Left colon (tissue), 2 donors: Measurements from ENCODE around the gene OXSR1. TPM values are rescaled to one million over a fixed set of nuclear protein-coding genes. Genes with fewer than 3 reads are reported as not detected.

Source experiments
- ATAC-seq: fragments of 200-7000 bp; cut with Tn5 transposase; one replicate; pipeline ENCODE4 v1.9.1; 2020; ENCODE audit warnings: mild to moderate bottlenecking, moderate library complexity
- DNase-seq, 2 donors: peaks; one replicate each; pipeline ENCODE4 v3.0.0-alpha.2; 2020
- intact Hi-C, 2 donors: fragments of 100-400 bp; cut with DNase I in 1 of 2; cut with micrococcal nuclease in 1 of 2; formaldehyde crosslinking; loops; one replicate each; pipeline versions ENCODE4 v1.11.2 to v1.14.0; 2022; cut with DNase I, micrococcal nuclease
- total RNA-seq, 2 donors: library from RNA; stranded (reverse); fragmentation: NEBNext Ultra II Directional; extraction: Animal tissue kit (Norgen Biotek cat#: 25700); gene quantifications; one replicate each; pipeline ENCODE4 v1.2.1, GENCODE V29; 2021
- donor health status: DM: no; HTN: no; CAD: no.
- donor health status: DM: yes; HTN: yes; CAD: no.

Gene OXSR1
- total RNA-seq, 2 donors from 2014 or later: 42.5 to 42.8 TPM

GRCh38 chr3:38251197-38251596, 85.9 kb downstream of the OXSR1 start:
- intact Hi-C loops: no loop called here
- no peak for ATAC-seq
- no peak for DNase-seq

GRCh38 chr3:38253704-38254103, 88.4 kb downstream of the OXSR1 start:
- DNase-seq: no peak
- no peak for ATAC-seq
- intact Hi-C loops: no loop called here

- DNase-seq (no peak), ATAC-seq (no peak)
- intact Hi-C loops: no loop called here
These were observed 89.5 kb downstream of the OXSR1 start for GRCh38 chr3:38254872-38255271.

DNA sequence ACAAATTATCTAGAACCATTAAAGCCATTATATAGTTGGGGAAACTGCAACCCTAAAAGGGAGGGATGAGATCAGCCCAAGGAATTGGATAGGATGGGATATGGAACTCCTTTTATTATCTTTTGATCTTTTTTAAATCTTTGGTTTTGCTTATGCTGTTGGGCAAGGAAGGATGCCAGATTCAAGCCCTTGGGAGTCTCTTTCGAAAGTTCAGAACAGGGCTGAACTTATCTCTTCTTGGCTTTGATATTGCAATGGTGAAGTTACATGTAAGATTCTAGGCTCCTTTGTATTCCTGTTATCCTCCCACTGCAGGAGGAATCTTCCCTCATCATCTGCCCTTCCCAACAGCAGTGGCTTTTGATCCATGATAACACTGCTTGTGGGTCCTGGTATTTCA, 90.3 kb downstream of the OXSR1 start:
- DNase-seq (no peak), ATAC-seq (no peak)
- intact Hi-C loops: no loop called here

DNA sequence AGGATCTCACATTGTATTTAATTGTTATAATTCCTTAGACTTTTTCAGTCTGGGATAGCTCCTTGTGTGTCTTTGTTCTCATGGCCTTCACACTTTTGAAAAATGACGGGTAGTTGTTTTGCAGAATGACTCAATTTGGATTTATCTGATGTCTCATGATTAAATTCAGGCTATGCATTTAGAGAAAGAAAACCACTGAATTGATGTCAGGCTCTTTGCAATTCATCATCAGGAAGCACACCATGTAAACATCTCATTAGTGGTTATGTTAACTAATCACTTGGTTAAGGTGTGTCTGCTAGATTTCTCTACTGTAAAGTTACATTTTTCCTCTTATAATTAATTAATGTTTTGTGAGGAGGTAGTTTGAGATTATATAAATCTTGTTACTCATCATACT, 92.2 kb downstream of the OXSR1 start:
- no peak for DNase-seq
- intact Hi-C loops: no loop called here

GRCh38 chr3:38260474-38260873, 95.1 kb downstream of the OXSR1 start:
- ATAC-seq (peak; percentile 25), DNase-seq (no peak)
- intact Hi-C loops: no loop called here

More for the DNA sequence above, 92.2 kb downstream of the OXSR1 start:
- no peak for ATAC-seq

GRCh38 chr3:38264353-38264771, 99.0 kb downstream of the OXSR1 start:
- peak; percentile 71 for ATAC-seq
- intact Hi-C loops: no loop called here
- DNase-seq: no peak

- DNase-seq: no peak
- intact Hi-C loops: no loop called here
- no peak for ATAC-seq
These were observed 99.4 kb downstream of the OXSR1 start for GRCh38 chr3:38264779-38265178.

DNA sequence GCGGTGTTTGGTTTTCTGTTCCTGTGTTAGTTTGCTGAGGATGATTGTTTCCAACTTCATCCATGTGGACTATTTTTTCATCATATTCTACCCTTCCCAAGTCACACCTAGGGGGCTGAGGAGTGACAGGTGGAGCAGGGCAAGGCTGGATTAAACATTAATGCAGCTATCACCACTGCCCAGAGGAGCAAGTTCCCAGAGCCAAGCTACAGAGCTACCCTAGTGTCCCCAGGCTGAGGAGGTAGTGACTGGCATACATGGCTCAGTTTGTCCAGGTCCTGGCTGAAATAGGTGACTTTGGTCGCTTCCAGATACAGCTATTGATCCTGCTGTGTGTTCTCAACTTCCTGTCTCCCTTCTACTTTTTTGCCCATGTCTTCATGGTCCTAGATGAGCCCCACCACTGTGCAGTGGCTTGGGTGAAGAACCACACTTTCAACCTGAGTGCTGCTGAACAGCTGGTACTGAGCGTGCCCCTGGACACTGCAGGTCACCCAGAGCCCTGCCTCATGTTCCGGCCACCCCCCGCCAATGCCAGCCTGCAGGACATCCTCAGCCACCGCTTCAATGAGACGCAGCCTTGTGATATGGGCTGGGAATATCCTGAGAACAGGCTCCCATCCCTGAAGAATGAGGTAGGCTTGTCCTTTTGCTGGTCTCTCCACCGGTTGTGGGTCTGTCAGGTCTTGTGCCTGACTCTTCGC, 100.4 kb downstream of the OXSR1 start, which contains the start of gene SLC22A13:
Gene SLC22A13, plus strand, starts transcription at position 209 of the 704 bp plus-strand sequence. Its CDS starts 49 bp downstream, at position 258.
- no peak for DNase-seq
- intact Hi-C loops: no loop called here
- ATAC-seq: no peak

GRCh38 chr3:38266810-38267209, 101.5 kb downstream of the OXSR1 start:
- no peak for ATAC-seq
- intact Hi-C loops: no loop called here
- no peak for DNase-seq

DNA sequence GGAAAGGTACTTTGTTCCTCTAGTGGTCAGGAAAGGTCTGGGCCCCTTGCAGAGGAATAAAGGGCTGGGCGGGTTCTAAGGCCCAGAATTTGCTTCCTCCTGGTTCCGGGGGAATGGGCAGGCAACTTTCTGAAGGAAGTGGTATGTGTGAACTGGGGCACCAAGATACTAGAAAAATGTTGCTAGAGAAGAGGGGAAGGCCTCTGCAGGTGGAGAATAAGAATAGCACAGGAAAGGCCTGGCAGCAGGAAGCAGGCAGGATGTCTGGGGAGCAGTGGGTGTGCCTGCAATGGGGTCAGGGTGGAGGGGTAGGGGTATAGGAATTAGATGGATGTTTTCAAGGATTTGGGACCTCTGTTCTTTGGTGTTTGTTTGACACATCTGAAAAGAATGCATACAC, 102.3 kb downstream of the OXSR1 start:
- ATAC-seq: no peak
- intact Hi-C loops: no loop called here

DNA sequence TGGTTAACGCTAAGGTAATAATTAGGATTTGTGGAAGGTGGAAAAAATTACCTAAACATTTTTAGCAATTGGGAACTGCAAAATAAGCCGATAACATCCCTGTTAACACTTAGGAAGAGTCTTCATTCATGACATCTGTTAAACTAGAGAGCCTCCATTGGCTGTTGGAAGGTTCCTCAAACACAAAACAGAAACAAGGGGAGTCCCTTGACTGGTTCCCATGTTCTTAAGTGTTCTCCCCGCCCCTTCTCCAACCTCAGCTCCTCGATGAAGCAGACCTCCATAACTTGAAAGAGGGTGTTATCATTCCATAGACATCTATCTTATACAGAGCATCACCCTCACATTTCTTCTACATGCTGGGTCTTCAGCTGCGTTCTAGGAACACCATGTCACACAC, 102.8 kb downstream of the OXSR1 start:
- intact Hi-C loops: no loop called here
- no peak for DNase-seq
- ATAC-seq: no peak

More for the DNA sequence above, 102.3 kb downstream of the OXSR1 start:
- DNase-seq: no peak

- intact Hi-C loops: no loop called here
- ATAC-seq: no peak
These were observed 103.2 kb downstream of the OXSR1 start for GRCh38 chr3:38268522-38268921.

GRCh38 chr3:38270606-38271005, 105.3 kb downstream of the OXSR1 start:
- DNase-seq (no peak), ATAC-seq (no peak)
- intact Hi-C loops: no loop called here

More at GRCh38 chr3:38268522-38268921, 103.2 kb downstream of the OXSR1 start:
- DNase-seq: no peak

DNA sequence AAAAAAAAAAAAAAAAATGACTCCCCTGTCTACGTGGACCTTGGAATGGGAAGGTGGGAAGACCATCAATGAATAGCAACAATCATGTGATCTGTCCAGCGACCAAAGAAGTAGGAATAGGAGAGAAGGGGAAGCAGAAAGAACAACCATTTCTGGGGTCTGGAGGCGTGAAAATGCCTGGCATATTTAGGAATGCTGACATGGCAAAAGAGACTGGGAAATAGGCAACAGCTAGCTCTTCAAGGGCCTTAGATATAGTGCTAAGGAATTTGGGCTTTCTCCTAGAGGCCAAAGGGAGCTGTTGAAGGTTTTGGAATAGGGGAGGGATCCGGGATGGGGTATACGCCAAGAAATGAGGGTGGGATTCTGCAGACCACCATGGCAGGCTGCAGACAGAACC, 106.2 kb downstream of the OXSR1 start:
- no peak for ATAC-seq
- intact Hi-C loops: no loop called here
- no peak for DNase-seq

DNA sequence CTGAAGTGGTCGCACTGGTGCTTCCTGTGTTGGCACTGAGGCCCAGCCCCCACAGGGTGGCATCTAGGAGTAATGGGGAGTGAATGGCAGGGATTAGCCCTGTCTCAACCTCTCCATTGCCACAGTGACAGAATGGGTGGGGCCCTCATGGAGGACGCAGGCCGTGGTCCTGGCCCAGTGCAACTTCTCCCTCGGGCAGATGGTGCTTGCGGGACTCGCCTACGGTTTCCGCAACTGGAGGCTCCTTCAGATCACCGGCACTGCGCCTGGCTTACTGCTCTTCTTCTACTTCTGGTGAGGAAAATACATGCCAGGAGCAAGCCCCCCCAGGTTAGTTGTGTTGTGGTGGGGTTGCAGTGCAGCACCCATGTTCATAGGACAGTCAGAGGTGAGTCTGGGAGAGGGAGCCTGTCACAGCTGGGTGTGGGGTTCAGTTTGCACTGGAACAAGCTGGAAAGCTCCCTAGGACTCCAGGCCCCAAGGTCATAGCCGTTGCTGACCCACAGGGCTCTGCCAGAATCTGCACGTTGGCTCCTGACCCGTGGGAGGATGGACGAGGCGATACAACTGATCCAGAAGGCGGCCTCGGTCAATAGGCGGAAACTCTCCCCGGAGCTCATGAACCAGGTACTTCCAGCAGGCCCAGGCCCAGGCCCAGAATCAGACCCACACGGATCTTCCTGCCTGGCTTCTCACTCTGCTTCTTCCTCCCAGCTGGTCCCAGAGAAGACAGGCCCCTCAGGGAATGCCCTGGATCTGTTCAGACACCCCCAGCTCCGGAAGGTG, 109.7 kb downstream of the OXSR1 start:
- ATAC-seq: no peak
- no peak for DNase-seq
- intact Hi-C loops: no loop called here

DNA sequence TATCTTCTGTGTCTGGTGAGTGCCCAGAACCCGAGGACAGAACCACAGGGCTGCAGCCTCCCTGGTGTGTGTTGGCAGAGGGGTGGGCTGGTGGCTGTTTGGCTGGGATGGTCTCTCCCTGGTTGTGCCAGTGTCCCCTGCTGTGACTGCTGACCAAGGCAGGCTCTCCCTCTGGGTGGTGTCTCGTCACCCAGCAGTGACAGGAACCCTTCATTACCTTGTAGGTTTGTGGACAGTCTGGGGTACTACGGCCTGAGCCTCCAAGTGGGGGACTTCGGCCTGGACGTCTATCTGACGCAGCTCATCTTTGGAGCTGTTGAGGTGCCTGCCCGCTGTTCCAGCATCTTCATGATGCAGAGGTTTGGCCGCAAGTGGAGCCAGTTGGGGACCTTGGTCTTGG, 110.3 kb downstream of the OXSR1 start:
- no peak for ATAC-seq
- no peak for DNase-seq
- intact Hi-C loops: no loop called here

- no peak for ATAC-seq
- intact Hi-C loops: no loop called here
These were observed 111.0 kb downstream of the OXSR1 start for GRCh38 chr3:38276081-38276916.

DNA sequence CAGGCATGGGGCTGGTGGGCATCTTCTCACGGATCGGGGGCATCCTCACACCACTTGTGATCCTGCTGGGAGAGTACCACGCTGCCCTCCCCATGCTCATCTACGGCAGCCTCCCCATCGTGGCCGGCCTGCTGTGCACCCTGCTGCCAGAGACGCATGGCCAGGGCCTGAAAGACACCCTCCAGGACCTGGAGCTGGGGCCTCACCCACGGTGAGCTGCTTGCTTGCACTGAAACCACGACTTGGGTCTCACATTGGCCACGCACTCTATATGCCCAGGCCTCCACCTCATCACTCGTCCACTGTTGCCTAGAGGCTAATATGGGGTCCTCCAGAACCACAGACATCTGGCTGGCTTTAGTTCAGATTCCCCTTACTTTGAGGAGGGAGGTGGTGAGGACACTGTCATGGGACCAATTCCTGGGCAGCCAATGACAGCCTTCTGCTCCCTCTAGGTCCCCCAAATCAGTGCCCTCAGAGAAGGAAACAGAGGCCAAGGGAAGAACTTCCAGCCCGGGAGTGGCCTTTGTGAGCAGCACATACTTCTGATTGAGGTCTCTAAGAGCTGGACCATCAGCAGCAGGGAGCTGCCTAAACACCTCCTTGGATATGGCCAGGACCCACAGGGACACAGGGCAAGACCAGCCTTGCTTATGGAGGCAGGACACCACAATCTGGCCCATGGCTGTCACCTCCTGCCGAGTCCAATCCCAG, 111.7 kb downstream of the OXSR1 start:
- intact Hi-C loops: no loop called here
- DNase-seq: no peak
- no peak for ATAC-seq

More at GRCh38 chr3:38276081-38276916, 111.0 kb downstream of the OXSR1 start:
- no peak for DNase-seq
